Fibroblast of pulmonary artery (primary cell): ENCODE data around the gene KCTD15.

Source experiments
- DNase-seq: peaks from one replicate; pipeline ENCODE4 v3.0.0-alpha.2; 2010; ENCODE audit warnings: low read depth
- H3K4me3 ChIP-seq: replicated peaks from 2 replicates; pipeline ENCODE4 v1.5.1; 2011; ENCODE audit warnings: low read depth, mild to moderate bottlenecking, control low read depth, low read length, moderate library complexity
- TF ChIP-seq, protein P1 (sequence below): IDR thresholded peaks from 2 replicates; pipeline ENCODE4 v1.5.1; 2011; ENCODE audit warnings: mild to moderate bottlenecking, control low read depth, low read length, inconsistent platforms; ENCODE audit errors: missing control alignments

The KCTD15 gene

GRCh38 chr19:33758541-33759013, 38.1 kb upstream of the KCTD15 start:
- DNase-seq = no peak
- TF ChIP-seq, protein P1, sequence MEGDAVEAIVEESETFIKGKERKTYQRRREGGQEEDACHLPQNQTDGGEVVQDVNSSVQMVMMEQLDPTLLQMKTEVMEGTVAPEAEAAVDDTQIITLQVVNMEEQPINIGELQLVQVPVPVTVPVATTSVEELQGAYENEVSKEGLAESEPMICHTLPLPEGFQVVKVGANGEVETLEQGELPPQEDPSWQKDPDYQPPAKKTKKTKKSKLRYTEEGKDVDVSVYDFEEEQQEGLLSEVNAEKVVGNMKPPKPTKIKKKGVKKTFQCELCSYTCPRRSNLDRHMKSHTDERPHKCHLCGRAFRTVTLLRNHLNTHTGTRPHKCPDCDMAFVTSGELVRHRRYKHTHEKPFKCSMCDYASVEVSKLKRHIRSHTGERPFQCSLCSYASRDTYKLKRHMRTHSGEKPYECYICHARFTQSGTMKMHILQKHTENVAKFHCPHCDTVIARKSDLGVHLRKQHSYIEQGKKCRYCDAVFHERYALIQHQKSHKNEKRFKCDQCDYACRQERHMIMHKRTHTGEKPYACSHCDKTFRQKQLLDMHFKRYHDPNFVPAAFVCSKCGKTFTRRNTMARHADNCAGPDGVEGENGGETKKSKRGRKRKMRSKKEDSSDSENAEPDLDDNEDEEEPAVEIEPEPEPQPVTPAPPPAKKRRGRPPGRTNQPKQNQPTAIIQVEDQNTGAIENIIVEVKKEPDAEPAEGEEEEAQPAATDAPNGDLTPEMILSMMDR = no peak
- no peak overlapping the region for H3K4me3 ChIP-seq

GRCh38 chr19:33759356-33759755, 37.3 kb upstream of the KCTD15 start:
- DNase-seq = no peak
- TF ChIP-seq, protein P1 = no peak
- H3K4me3 ChIP-seq = no peak overlapping the region

- H3K4me3 ChIP-seq = no peak overlapping the region
- DNase-seq = no peak
- TF ChIP-seq, protein P1 = no peak
Observed at GRCh38 chr19:33763633-33764371, 32.9 kb upstream of the KCTD15 start.

- TF ChIP-seq, protein P1 = no peak
- H3K4me3 ChIP-seq = no peak overlapping the region
- no peak for DNase-seq
Observed at GRCh38 chr19:33766623-33767022, 30.0 kb upstream of the KCTD15 start.

DNA sequence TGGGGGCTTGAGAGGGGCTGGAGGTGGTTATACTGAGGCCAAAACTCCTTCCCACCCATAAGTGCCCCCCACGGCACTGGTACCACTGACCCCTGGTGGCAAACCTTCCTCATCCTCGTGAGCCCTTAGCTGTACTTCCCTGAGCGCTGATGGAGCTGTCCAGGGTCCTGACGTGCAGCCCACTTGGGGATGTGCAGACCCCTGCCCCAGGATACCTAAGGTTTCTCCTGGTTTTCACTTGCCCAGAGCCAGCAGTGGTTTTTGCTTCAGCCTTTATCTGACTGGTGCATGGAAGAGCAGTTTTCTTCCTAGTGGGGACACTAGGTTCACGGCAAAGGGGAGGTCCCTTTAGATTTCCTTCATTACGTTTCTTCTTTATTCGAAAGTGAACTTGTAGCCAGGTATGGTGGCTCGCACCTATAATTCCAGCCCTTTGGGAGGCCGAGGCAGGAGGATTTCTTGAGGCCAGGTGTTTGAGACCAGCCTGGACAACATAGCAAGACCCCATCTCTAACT, 28.7 kb upstream of the KCTD15 start:
- TF ChIP-seq, protein P1 = peak; percentile 24
- peak; percentile 30 for DNase-seq
- no peak overlapping the region for H3K4me3 ChIP-seq

- TF ChIP-seq, protein P1 = no peak
- no peak for DNase-seq
- no peak overlapping the region for H3K4me3 ChIP-seq
Observed at GRCh38 chr19:33769208-33769607, 27.5 kb upstream of the KCTD15 start.
